ENCODE measurements around the gene WIPF2.

The WIPF2 gene

DNA sequence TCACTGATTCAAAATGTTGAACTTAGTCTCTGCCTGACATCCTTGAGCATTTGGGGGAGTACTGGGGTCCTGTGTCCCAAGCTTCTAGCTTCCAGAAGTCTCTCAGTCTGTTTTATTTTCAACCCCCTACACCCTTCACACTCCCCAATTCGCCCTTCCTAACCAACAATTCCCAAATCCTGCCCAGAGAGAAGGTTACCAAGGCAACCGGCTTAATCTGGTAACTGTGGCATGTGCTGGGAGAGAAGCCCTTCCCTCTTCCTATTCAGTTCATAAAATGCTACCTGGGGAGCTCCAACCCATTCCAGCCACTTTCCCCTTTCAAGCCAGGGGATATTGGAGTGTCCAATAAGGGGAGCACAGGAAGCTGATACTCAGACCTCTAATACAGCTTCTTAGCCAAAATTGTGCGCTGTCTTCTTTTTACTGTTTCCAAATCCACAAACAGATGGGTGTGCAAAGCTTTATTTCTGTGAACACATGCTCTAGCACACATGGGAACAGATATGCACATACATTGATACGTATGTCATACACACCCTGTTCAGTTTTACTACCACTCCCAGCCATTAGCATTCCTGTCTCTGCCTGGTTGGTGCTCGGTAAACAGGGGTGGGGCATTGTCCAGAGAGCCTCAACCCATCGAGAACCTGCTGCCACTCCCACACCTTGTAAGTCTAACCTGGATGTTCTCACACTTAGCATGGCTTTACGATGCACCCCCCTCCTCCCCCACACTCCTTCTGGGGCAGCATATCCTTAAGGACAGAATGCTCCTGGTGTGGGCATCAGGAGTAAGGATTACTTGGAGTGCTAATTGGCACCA is 43.0 kb upstream of the WIPF2 start:
- peak overlapping the region; percentile 74; the same call in 1 of the 2 replicates for H3K27ac ChIP-seq
- TF ChIP-seq, protein P1, sequence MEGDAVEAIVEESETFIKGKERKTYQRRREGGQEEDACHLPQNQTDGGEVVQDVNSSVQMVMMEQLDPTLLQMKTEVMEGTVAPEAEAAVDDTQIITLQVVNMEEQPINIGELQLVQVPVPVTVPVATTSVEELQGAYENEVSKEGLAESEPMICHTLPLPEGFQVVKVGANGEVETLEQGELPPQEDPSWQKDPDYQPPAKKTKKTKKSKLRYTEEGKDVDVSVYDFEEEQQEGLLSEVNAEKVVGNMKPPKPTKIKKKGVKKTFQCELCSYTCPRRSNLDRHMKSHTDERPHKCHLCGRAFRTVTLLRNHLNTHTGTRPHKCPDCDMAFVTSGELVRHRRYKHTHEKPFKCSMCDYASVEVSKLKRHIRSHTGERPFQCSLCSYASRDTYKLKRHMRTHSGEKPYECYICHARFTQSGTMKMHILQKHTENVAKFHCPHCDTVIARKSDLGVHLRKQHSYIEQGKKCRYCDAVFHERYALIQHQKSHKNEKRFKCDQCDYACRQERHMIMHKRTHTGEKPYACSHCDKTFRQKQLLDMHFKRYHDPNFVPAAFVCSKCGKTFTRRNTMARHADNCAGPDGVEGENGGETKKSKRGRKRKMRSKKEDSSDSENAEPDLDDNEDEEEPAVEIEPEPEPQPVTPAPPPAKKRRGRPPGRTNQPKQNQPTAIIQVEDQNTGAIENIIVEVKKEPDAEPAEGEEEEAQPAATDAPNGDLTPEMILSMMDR (conservative IDR thresholded peaks at IDR 0.05), result no peak

GRCh38 chr17:40176754-40177110 is 42.4 kb upstream of the WIPF2 start:
- TF ChIP-seq, protein P1 (conservative IDR thresholded peaks at IDR 0.05), result no peak
- H3K27ac ChIP-seq, result peak overlapping the region; percentile 74

DNA sequence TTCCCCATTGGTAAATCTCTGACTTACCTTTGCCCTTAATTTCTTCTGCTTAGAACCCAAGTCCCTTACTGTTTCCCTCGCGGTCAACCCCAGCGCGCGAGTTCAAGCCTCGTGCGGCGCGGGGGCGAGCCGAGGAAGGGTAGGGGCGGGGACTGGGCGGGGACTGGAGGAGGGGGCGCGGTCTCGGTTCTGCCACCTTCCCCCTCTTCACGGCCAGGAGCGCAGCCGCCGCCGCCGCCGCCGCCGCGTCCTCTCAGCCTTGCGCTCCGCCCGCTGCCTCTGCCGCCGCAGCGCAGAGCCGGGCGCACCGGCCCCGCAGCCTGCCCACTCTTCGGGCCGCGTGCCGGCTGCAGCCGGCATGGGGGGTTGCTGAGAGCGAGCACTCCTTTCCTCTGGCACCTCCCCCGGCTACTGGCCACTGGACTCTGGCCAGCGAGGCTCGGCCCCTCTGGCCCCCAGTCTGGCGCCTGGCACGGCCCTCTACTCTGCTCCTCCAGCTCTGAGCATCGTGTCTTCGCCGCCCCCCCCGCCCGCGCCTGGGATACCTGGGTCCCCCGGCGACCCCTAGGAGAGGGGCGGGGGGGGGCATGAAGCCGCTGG is 41.7 kb upstream of the WIPF2 start, which contains the start of gene RAPGEFL1:
Gene RAPGEFL1 (plus strand): TSS at position 196 of the 600 bp plus-strand sequence. CDS start 392 bp downstream, at position 588.
- peak within 1 kb of the TSS; percentile 74 for H3K27ac ChIP-seq
- TF ChIP-seq, protein P1 (conservative IDR thresholded peaks at IDR 0.05), result no peak

GRCh38 chr17:40178021-40178601 is 41.0 kb upstream of the WIPF2 start:
- TF ChIP-seq, protein P1 (conservative IDR thresholded peaks at IDR 0.05), result no peak
- H3K27ac ChIP-seq, result peak overlapping the region; percentile 74

- H3K27ac ChIP-seq, result peak overlapping the region; percentile 74; the same call in 1 of the 2 replicates
- TF ChIP-seq, protein P1 (conservative IDR thresholded peaks at IDR 0.05), result no peak
Measured at GRCh38 chr17:40178660-40179059, 40.4 kb upstream of the WIPF2 start.

- H3K27ac ChIP-seq, result no peak overlapping the region
- TF ChIP-seq, protein P1 (conservative IDR thresholded peaks at IDR 0.05), result no peak
Measured at GRCh38 chr17:40179923-40180659, 39.0 kb upstream of the WIPF2 start.

- no peak overlapping the region for H3K27ac ChIP-seq
- TF ChIP-seq, protein P1 (conservative IDR thresholded peaks at IDR 0.05), result no peak
Measured at GRCh38 chr17:40180694-40181093, 38.4 kb upstream of the WIPF2 start.

Measured in VCaP (cell line).